Mesenchymal stem cell (in vitro differentiated cells and primary cell): ENCODE results near the gene REST.
"Not testable (repeated sequence)": the region's sequence is repeated elsewhere in the genome, so short reads cannot be mapped to it uniquely, and the experiment has no call there.

Source experiments
- DNase-seq: peaks from one replicate; pipeline ENCODE4 v3.0.0-alpha.2; 2013
- H2AFZ ChIP-seq: one replicate; pipeline ENCODE4 v1.6.1; 2013; ENCODE audit warnings: low read depth, mild to moderate bottlenecking, control low read depth, inconsistent platforms, low read length, moderate library complexity
- H2AK5ac ChIP-seq: 2 replicates; pipeline ENCODE4 v1.6.1; 2013; ENCODE audit warnings: low read length, moderate library complexity, mild to moderate bottlenecking, inconsistent platforms; ENCODE audit not compliant: severe bottlenecking
- H2BK120ac ChIP-seq: one replicate; pipeline ENCODE4 v1.6.1; 2013; ENCODE audit warnings: low read depth, mild to moderate bottlenecking, inconsistent platforms, low read length, moderate library complexity
- H2BK12ac ChIP-seq, 2 experiments: one replicate each; pipeline ENCODE4 v1.6.1; 2013; ENCODE audit warnings: inconsistent platforms in 2 of 2, low read length in 2 of 2, mild to moderate bottlenecking in 2 of 2, moderate library complexity in 2 of 2, control low read depth in 1 of 2
- H2BK15ac ChIP-seq: one replicate; pipeline ENCODE4 v1.6.1; 2013; ENCODE audit warnings: mild to moderate bottlenecking, low read depth, inconsistent platforms; ENCODE audit not compliant: poor library complexity, severe bottlenecking
- H2BK5ac ChIP-seq: 2 replicates; pipeline ENCODE4 v1.6.1; 2013; ENCODE audit warnings: low read depth, mild to moderate bottlenecking, low read length, control low read depth, inconsistent platforms; ENCODE audit not compliant: poor library complexity, severe bottlenecking
- H3K14ac ChIP-seq, 2 experiments: one replicate each; pipeline ENCODE4 v1.6.1; 2013; ENCODE audit warnings: inconsistent platforms in 2 of 2, low read length in 2 of 2, control low read depth in 1 of 2, mild to moderate bottlenecking in 1 of 2, moderate library complexity in 1 of 2
- H3K18ac ChIP-seq, 2 experiments: one replicate each; pipeline ENCODE4 v1.6.1; 2013; ENCODE audit warnings: inconsistent platforms in 2 of 2, low read length in 2 of 2, control low read depth in 1 of 2, low read depth in 1 of 2, mild to moderate bottlenecking in 1 of 2
- H3K23ac ChIP-seq, 2 experiments: one replicate each; pipeline ENCODE4 v1.6.1; 2013; ENCODE audit warnings: inconsistent platforms in 2 of 2, low read length in 2 of 2, mild to moderate bottlenecking in 2 of 2, moderate library complexity in 2 of 2, control low read depth in 1 of 2
- H3K27ac ChIP-seq: 2 replicates; pipeline ENCODE4 v1.5.1; 2013; ENCODE audit warnings: mild to moderate bottlenecking, moderate library complexity, low read length, control low read depth, inconsistent platforms; ENCODE audit not compliant: poor library complexity, severe bottlenecking
- H3K27me3 ChIP-seq, 2 experiments: 2 replicates each; pipeline versions ENCODE4 v1.6.1 to v1.7.0; 2013; ENCODE audit warnings: low read length in 2 of 2, mild to moderate bottlenecking in 2 of 2, moderate library complexity in 2 of 2, control low read depth in 1 of 2, inconsistent platforms in 1 of 2; ENCODE audit not compliant: control insufficient read depth in 1 of 2, insufficient read depth in 1 of 2
- H3K36me3 ChIP-seq, 2 experiments: 2 replicates each; pipeline versions ENCODE4 v1.6.1 to v1.7.0; 2013; ENCODE audit warnings: low read length in 2 of 2, control low read depth in 1 of 2, inconsistent platforms in 1 of 2, low read depth in 1 of 2, mild to moderate bottlenecking in 1 of 2; ENCODE audit not compliant: insufficient read depth in 2 of 2, control insufficient read depth in 1 of 2
- H3K4ac ChIP-seq, 2 experiments: one replicate each; pipeline ENCODE4 v1.6.1; 2013; ENCODE audit warnings: inconsistent platforms in 2 of 2, low read length in 2 of 2, mild to moderate bottlenecking in 2 of 2, moderate library complexity in 2 of 2, control low read depth in 1 of 2, low read depth in 1 of 2
- H3K4me1 ChIP-seq: 2 replicates; pipeline ENCODE4 v1.6.1; 2013; ENCODE audit warnings: low read depth, low read length, control low read depth; ENCODE audit not compliant: control insufficient read depth, insufficient read depth
- H3K4me2 ChIP-seq: 2 replicates; pipeline ENCODE4 v1.6.1; 2013; ENCODE audit warnings: low read length, mild to moderate bottlenecking, inconsistent platforms; ENCODE audit not compliant: poor library complexity, severe bottlenecking
- H3K4me3 ChIP-seq, 2 experiments: 2 replicates each; pipeline versions ENCODE4 v1.5.1 to v1.7.0; 2013; ENCODE audit warnings: low read length in 2 of 2, mild to moderate bottlenecking in 2 of 2, control low read depth in 1 of 2, low read depth in 1 of 2; ENCODE audit not compliant: insufficient read depth in 1 of 2
- H3K79me1 ChIP-seq: replicated peaks from 2 replicates; pipeline ENCODE4 v1.6.1; 2013; ENCODE audit warnings: mild to moderate bottlenecking, control low read depth, low read length, inconsistent platforms; ENCODE audit not compliant: poor library complexity, severe bottlenecking
- H3K9ac ChIP-seq: 2 replicates; pipeline ENCODE4 v1.7.0; 2013; ENCODE audit warnings: mild to moderate bottlenecking, low read length, moderate library complexity
- H3K9me3 ChIP-seq: 2 replicates; pipeline ENCODE4 v1.7.0; 2013; ENCODE audit warnings: mild to moderate bottlenecking, low read length; ENCODE audit not compliant: control insufficient read depth
- H4K8ac ChIP-seq: one replicate; pipeline ENCODE4 v1.6.1; 2013; ENCODE audit warnings: inconsistent platforms, mild to moderate bottlenecking, low read length, moderate library complexity
- H4K91ac ChIP-seq: one replicate; pipeline ENCODE4 v1.6.1; 2013; ENCODE audit warnings: mild to moderate bottlenecking, low read length, inconsistent platforms
- WGBS: methylation state at CpG from one replicate; pipeline ENCODE4 v1.1.7; 2013; ENCODE audit warnings: mixed read lengths; 5-methylcytosine and 5-hydroxymethylcytosine counted together

The REST gene

GRCh38 chr4:56931924-56932323, 24.2 kb downstream of the REST start:
- no peak for DNase-seq
- Histone ChIP-seq H2BK12ac (no peak overlapping the region), H4K91ac (no peak overlapping the region), H4K8ac (no peak overlapping the region), H2BK15ac (no peak overlapping the region), H3K14ac (no peak overlapping the region), H3K23ac (no peak overlapping the region), H2AK5ac (no peak overlapping the region), H3K4ac (no peak overlapping the region), H2AFZ (no peak overlapping the region), H3K18ac (no peak overlapping the region), H3K79me1 (peaks cover 32% of the 10 kb centered on the region), H3K9me3 (no peaks in the 10 kb centered on the region), H3K4me1 (peaks cover 2% of the 10 kb centered on the region), H3K36me3 (peaks cover 26 to 46% of the 10 kb centered on the region in 2 experiments), H3K4me2 (no peak overlapping the region), H3K9ac (no peak overlapping the region), H3K27me3 (no peaks in the 10 kb centered on the region), H2BK5ac (no peak overlapping the region), H2BK120ac (no peak overlapping the region), H3K27ac (no peak overlapping the region), H3K4me3 (no peak overlapping the region)
- 93% methylated on average over 4 of the region's 4 CpGs for WGBS

GRCh38 chr4:56937262-56937661, 29.6 kb downstream of the REST start:
- WGBS: 59% methylated on average over 2 of the region's 6 CpGs
- peak overlapping the region; percentile 3 for H3K27ac ChIP-seq
- H3K4me1 ChIP-seq: peaks cover 7% of the 10 kb centered on the region
- H2AK5ac ChIP-seq: no peak overlapping the region
- H2BK120ac ChIP-seq: no peak overlapping the region
- H3K23ac ChIP-seq: no peak overlapping the region
- no peak overlapping the region for H2BK15ac ChIP-seq
- DNase-seq: peak; percentile 57
- no peak overlapping the region for H2BK12ac ChIP-seq
- H3K14ac ChIP-seq: no peak overlapping the region
- no peak overlapping the region for H3K18ac ChIP-seq
- no peak overlapping the region for H3K4me2 ChIP-seq
- H4K91ac ChIP-seq: no peak overlapping the region
- no peaks in the 10 kb centered on the region for H3K27me3 ChIP-seq
- no peaks in the 10 kb centered on the region for H3K9me3 ChIP-seq
- H3K9ac ChIP-seq: no peak overlapping the region
- peaks cover 4% of the 10 kb centered on the region for H3K79me1 ChIP-seq
- no peak overlapping the region for H3K4me3 ChIP-seq
- peaks cover 18 to 26% of the 10 kb centered on the region in 2 experiments for H3K36me3 ChIP-seq
- H2AFZ ChIP-seq: no peak overlapping the region
- no peak overlapping the region for H4K8ac ChIP-seq
- no peak overlapping the region for H2BK5ac ChIP-seq
- H3K4ac ChIP-seq: no peak overlapping the region

GRCh38 chr4:56939826-56940225, 32.1 kb downstream of the REST start:
- not testable (repeated sequence) for H3K4ac ChIP-seq, H4K91ac ChIP-seq, H2AK5ac ChIP-seq, H2BK15ac ChIP-seq, H2BK12ac ChIP-seq, H3K27me3 ChIP-seq, H3K14ac ChIP-seq, H3K18ac ChIP-seq, H3K4me3 ChIP-seq, H3K4me1 ChIP-seq, H3K79me1 ChIP-seq, H3K23ac ChIP-seq, H2AFZ ChIP-seq, H3K27ac ChIP-seq, H3K9me3 ChIP-seq, DNase-seq, H4K8ac ChIP-seq, H3K4me2 ChIP-seq, H2BK120ac ChIP-seq, H2BK5ac ChIP-seq, H3K9ac ChIP-seq
- peaks cover 13 to 18% of the 10 kb centered on the region in 2 experiments for H3K36me3 ChIP-seq
- 98% methylated on average over 12 of the region's 14 CpGs for WGBS

GRCh38 chr4:56940403-56940802, 32.7 kb downstream of the REST start:
- Histone ChIP-seq H3K18ac (no peak overlapping the region), H3K9ac (no peak overlapping the region), H3K9me3 (no peaks in the 10 kb centered on the region), H4K91ac (no peak overlapping the region), H3K36me3 (peaks cover 13 to 18% of the 10 kb centered on the region in 2 experiments), H3K79me1 (peaks cover 2% of the 10 kb centered on the region), H3K4me1 (peaks cover 7% of the 10 kb centered on the region), H2AK5ac (no peak overlapping the region), H2BK12ac (no peak overlapping the region), H3K14ac (no peak overlapping the region), H3K27ac (no peak overlapping the region), H3K4ac (no peak overlapping the region), H3K27me3 (no peaks in the 10 kb centered on the region), H4K8ac (no peak overlapping the region), H2BK15ac (no peak overlapping the region), H3K23ac (no peak overlapping the region), H2BK5ac (no peak overlapping the region), H3K4me2 (no peak overlapping the region), H2BK120ac (no peak overlapping the region), H2AFZ (no peak overlapping the region), H3K4me3 (no peak overlapping the region)
- DNase-seq: no peak
- 99% methylated on average over 12 of the region's 12 CpGs for WGBS
